Gastrocnemius medialis (tissue), 4 donors: ENCODE measurements around the gene MEG3.

ENCODE experiments used
- CTCF ChIP-seq, 5 experiments: fragments of 450-650 bp in 3 of 5; fragments of 200-600 bp in 2 of 5; sonication (generic) in 2 of 5; IDR thresholded peaks in 4 of 5; conservative IDR thresholded peaks in 1 of 5; 1 replicate in 4 of 5; 2 replicates in 1 of 5; pipeline ENCODE4 v1.5.1; 2016 to 2019; ENCODE audit warnings: antibody characterized with exemption in 5 of 5, mild to moderate bottlenecking in 3 of 5, moderate library complexity in 3 of 5
- POLR2A ChIP-seq, 2 donors: fragments of 450-650 bp; IDR thresholded peaks; one replicate each; pipeline ENCODE4 v1.6.1; 2017; ENCODE audit warnings: antibody characterized with exemption in 2 of 2, mild to moderate bottlenecking in 2 of 2, moderate library complexity in 2 of 2

- TF ChIP-seq CTCF (IDR thresholded peaks at IDR 0.05 in 4 of 5, conservative IDR thresholded peaks at IDR 0.05 in 1 of 5) (no peak), POLR2A (IDR thresholded peaks at IDR 0.05) (no peak)
Observed at GRCh38 chr14:100873096-100873482, 47.2 kb downstream of the MEG3 start.
